Right ventricle myocardium inferior (tissue), 1 donor: ENCODE results near the gene SEMA4D. TPM values are rescaled to one million over a fixed set of nuclear protein-coding genes. Genes with fewer than 3 reads are reported as not detected.

Experiments
- ATAC-seq: fragments of 200-7000 bp; cut with Tn5 transposase; one replicate; pipeline ENCODE4 v1.9.1; 2020; ENCODE audit warnings: mild to moderate bottlenecking, moderate library complexity
- DNase-seq: peaks from one replicate; pipeline ENCODE4 v3.0.0; 2021; ENCODE audit errors: missing footprints
- intact Hi-C: fragments of 100-400 bp; cut with DNase I; formaldehyde crosslinking; loops from one replicate; pipeline ENCODE4 v1.11.0; 2022
- total RNA-seq: library from RNA; stranded (reverse); fragmentation: NEBNext Ultra II Directional; extraction: Animal tissue kit (Norgen Biotek cat#: 25700); gene quantifications from one replicate; pipeline ENCODE4 v1.2.1, GENCODE V29; 2021
- donor health status: DM: no; HTN: yes; CAD: no; lungs with severe emphysema.

The SEMA4D gene
- total RNA-seq, 1 donor from 2014 or later: 24.1 TPM

- intact Hi-C loops: loop anchor here (10.0 kb wide), 2 partner anchors 107 to 157 kb away; partner anchors contain the start of gene SEMA4D
- ATAC-seq (peak; percentile 77), DNase-seq (peak; percentile 84)
Observed at GRCh38 chr9:89388084-89388867, 109.6 kb downstream of the SEMA4D start.

DNA sequence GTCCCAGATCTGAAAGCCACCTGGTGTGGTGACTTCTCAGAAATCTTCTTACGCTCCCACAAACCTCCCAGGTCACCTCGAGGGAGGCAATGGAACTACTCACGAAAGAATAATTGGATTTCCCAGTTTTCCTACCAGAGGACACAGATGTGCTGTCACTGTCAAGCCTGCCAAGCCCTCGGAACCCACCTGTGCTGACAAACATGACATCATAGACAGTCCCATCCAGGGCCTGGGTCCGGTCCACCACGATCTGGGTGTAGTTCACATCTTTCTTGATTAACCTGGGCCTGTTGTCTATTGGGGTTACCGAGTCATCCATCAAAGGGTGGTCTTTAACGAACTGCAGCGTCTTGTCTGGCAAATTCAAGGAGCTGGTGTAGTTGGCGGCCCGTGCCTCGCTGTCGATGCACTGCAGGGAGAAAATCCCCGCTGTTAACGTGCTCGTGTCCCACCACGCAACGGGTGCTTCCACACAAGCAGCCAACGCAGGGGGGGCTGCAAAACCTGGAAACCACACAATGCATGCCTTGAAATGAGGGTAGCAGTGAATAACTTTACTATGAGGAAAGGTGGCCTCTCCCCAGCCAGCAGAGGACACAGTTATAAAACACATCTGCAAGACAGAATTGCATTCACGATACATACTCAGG, 110.6 kb downstream of the SEMA4D start:
- DNase-seq: no peak
- intact Hi-C loops: loop anchor here (10.0 kb wide), 2 partner anchors 107 to 157 kb away; partner anchors contain the start of gene SEMA4D
- no peak for ATAC-seq

DNA sequence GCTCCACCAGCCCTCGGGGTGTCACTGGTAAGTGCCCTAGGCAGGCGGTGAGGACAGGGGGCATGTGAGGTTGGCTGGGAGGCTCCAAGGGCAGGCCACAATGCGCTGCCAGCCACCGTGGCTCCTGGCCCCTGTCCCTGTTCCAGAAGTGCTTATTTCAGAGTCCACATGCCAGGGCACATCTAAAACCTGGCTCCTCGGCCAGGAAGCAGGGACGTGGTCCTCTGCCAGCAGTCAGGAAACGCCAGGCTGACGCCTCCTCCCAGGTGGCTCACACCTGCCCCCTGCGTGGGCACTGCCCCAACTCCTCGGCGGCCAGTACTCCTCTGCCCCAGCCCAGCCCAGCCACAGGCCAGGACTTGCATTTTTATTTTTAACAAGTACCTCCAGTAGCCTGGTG, 111.1 kb downstream of the SEMA4D start:
- intact Hi-C loops: loop anchor here (10.0 kb wide), 2 partner anchors 108 to 158 kb away; partner anchors contain the start of gene SEMA4D
- ATAC-seq (peak; percentile 79), DNase-seq (no peak)

DNA sequence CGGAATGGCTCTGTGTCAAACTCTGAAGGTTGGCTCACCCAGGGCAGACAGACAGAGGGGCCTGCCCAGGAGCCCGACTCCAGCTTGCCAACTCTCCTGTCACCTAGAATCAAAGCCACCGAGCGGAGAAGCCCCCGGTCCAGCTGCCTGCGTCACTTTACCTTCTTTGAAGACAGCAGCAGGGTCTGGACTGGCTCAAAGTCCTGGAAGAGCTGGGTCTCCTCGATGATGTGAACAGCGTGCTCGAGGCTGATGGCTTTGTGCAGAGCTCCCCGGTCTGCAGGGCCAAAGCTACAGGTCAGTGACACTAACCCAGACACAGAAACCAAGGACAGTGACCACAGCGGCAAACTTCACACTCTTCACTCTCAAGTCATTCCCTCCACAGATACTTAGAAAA, 111.7 kb downstream of the SEMA4D start:
- DNase-seq: no peak
- ATAC-seq: no peak
- intact Hi-C loops: loop anchor here (10.0 kb wide), 2 partner anchors 109 to 159 kb away; partner anchors contain the start of gene SEMA4D

- no peak for ATAC-seq
- intact Hi-C loops: loop anchor here (10.0 kb wide), 2 partner anchors 110 to 160 kb away; partner anchors contain the start of gene SEMA4D
- no peak for DNase-seq
Observed at GRCh38 chr9:89384783-89385182, 113.1 kb downstream of the SEMA4D start.

GRCh38 chr9:89383721-89384300, 114.1 kb downstream of the SEMA4D start:
- intact Hi-C loops: loop anchor here (10.0 kb wide), 2 partner anchors 111 to 161 kb away; partner anchors contain the start of gene SEMA4D
- no peak for ATAC-seq
- no peak for DNase-seq

DNA sequence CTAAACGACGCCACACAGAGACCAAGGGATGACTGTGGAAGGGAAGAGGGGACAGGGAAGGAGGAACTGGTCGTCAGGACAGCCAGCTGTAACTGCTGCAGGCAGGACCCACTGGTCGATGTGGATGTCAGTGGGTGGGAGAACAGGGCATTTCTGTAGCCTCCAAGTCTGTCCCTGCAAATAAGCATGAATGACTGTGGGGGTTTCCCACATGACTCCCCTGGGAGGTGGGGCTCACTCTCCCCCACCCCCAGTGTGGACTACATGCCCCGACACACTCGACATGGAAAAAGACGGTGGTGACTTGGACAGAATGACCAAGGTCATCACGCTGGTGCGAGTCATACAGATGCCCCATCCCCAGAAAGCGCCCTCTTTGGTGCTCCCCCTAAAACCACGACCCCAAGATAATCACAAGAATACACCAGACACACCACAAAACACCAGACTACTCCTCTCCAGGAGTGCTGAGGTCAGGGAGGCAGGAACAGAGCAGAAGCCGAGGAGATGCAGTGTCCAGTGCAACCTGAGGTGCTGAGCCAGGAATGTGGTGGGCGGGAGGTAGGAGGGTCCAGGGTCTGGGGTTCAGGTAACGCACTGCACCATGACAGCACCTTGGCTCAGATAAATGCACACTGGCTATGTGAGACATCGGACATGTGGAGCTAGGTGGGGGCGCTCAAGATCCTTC, 114.7 kb downstream of the SEMA4D start:
- intact Hi-C loops: loop anchor here (10.0 kb wide), 2 partner anchors 112 to 162 kb away; partner anchors contain the start of gene SEMA4D
- ATAC-seq (no peak), DNase-seq (no peak)

- DNase-seq (no peak), ATAC-seq (no peak)
- intact Hi-C loops: loop anchor here (10.0 kb wide), 2 partner anchors 112 to 162 kb away; partner anchors contain the start of gene SEMA4D
Observed at GRCh38 chr9:89382026-89382986, 115.6 kb downstream of the SEMA4D start.

DNA sequence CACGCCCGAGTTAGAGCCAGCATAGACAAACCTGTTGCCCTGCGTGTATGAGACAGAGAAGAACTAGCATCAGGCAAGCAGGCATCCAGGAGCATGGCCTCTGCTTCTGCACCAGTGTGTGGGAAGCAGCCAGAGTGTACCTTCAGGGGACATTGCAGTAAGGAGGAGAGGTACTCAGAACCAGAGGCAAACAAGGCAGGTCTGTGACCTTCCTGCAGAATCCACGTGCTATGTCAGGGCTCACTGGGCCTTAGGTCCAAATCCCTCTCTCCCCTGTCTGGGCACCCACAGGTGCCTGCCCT, 116.7 kb downstream of the SEMA4D start:
- intact Hi-C loops: loop anchor here (10.0 kb wide), 2 partner anchors 114 to 164 kb away; partner anchors contain the start of gene SEMA4D
- ATAC-seq (no peak), DNase-seq (no peak)

GRCh38 chr9:89380437-89381307, 117.2 kb downstream of the SEMA4D start:
- ATAC-seq (no peak), DNase-seq (no peak)
- intact Hi-C loops: loop anchor here (10.0 kb wide), 2 partner anchors 114 to 164 kb away; partner anchors contain the start of gene SEMA4D

GRCh38 chr9:89379508-89380115, 118.3 kb downstream of the SEMA4D start:
- ATAC-seq (no peak), DNase-seq (no peak)
- intact Hi-C loops: loop anchor here (10.0 kb wide), 2 partner anchors 115 to 165 kb away; partner anchors contain the start of gene SEMA4D

DNA sequence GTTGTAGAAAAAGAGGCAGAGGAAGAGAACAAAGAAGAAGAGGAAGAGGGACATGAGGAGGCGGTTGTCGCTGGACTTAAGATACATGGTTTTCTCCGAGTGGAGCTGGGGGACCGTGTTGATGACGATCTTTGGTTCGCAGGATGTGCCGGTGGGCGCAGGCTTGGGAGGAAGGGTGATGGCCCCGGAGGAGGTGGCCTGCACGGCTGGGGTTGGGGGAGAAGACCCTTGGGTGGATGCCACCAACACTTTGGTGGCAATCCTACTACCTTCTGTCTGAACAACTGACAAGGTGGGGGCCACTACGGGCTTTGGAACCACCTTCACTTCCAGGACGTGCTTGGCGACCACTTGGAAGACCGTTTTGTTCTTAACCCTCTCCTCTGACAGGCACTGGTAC, 118.9 kb downstream of the SEMA4D start:
- no peak for DNase-seq
- ATAC-seq: no peak
- intact Hi-C loops: no loop called here

GRCh38 chr9:89378541-89378940, 119.4 kb downstream of the SEMA4D start:
- intact Hi-C loops: no loop called here
- ATAC-seq (no peak), DNase-seq (no peak)

DNA sequence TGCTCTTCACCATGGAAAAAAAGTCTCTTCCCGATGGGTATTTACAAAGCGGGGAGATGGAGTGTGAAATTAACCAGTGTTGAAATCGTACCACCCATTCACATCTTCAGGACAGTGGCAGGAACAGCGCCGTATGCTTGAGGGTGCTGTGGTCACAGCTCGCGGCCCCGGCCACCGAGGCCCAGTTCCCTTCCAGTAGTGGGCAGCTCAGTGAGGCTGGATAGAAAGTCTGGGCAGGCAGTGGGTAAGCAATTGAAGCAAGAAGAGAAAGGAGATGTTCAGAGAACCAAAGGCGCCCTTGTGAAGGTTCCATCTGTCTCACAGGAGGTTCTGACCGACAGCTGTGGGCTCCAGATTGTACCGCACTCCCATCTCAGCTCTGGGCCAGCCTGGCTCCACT, 120.5 kb downstream of the SEMA4D start:
- no peak for DNase-seq
- ATAC-seq: no peak
- intact Hi-C loops: no loop called here

GRCh38 chr9:89376741-89377351, 121.1 kb downstream of the SEMA4D start:
- ATAC-seq (no peak), DNase-seq (no peak)
- intact Hi-C loops: no loop called here

DNA sequence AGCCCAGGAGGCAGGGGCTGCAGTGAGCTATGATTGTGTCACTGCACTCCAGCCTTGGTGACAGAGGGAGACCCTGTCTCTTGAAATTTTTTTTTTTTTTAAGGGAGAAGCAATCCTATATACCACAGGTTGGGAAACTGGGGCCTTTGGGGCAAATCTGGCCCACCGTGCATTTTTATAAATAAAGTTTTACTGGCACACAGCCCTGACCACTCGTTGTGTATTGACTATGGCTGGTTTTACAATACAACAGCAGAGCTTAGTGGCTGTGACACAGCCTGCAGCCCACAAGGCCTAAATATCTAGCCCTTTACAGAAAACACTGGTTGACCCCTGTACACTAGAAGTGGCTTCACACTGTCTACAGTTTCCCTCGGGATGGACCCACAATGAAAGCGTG, 121.6 kb downstream of the SEMA4D start:
- intact Hi-C loops: no loop called here
- DNase-seq: no peak

More for the DNA sequence above, 121.6 kb downstream of the SEMA4D start:
- ATAC-seq: no peak
